ENCODE results near the gene EDIL3. TPM values are rescaled to one million over a fixed set of nuclear protein-coding genes. Genes with fewer than 3 reads are reported as not detected.

EDIL3 gene
- total RNA-seq, 2 experiments from 2014 or later: not detected

DNA sequence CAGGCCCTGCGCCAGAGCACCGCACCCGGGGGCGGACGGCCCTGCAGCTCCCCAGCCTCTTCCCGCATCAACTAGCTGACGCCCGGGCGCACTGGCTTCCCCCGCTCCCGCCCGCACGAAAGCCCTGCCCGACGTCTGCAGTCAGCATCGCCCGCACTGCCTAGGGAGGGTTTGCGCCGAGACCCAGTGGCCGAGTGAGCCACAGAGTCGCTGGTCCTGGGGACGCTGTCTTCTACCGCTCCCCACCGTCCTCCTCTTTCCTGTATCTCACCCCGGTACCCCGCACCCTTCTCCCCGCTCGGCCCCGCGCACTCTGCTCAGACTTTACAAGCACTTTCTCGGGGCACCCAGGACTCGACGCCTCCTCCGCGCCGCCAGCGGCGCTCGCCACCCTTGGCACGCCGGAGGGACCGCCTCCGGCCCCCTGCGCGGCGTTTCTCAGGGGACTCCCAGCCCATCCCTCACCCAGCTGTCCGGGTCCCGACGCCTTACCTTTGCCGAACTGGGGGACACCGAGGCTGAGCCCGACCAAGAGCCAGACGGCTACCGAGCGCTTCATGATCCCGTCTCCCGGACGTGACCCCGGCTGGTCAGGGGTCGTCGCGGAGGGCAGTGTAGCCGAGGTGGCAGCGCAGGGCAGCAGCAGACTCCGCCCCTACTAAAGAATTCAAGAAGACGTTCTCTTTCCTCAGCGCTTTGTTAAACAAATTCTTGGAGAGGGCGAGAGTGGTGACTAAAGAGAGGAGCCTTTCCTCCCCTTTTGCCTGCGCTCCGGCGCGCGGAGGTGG, 670 bp downstream of the EDIL3 start:
- peaks cover 45% of the 10 kb centered on the region for H3K27me3 Mint-ChIP-seq
- CTCF ChIA-PET: no interaction called here
- H3K27ac Mint-ChIP-seq: no peak overlapping the region
- no peaks in the 10 kb centered on the region for H3K9me3 Mint-ChIP-seq (ENCODE audit: low read depth)
- H3K4me3 Mint-ChIP-seq: no peak overlapping the region
- ATAC-seq: no peak
- peaks cover 4% of the 10 kb centered on the region for H3K4me1 Mint-ChIP-seq
- no peak for DNase-seq
- H3K36me3 Mint-ChIP-seq: no peaks in the 10 kb centered on the region

DNA sequence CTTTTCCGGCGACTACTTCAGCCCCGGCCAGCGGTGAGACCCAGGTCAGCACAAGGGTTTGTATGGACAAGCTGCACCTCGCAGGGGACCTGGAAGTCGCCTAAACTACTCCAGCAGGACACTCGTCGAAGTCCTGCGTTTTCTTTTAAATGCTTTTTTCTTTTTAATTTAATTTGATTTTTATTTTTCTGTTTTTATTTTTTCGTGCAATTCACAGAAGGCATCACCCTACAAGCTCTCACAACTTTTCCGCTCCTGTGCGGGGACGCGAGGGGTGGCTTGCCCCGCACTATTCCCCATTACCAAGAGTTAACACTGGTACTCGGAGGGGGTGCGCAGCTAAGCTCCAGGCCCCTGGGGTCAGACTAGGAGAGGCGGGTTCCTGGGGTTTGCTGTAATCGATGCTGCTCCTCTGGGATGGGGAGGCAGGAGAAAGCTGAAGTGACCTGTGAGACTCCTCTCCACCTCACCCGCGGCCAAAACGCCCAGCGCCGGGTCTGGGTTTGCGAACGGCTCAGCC, 1.3 kb downstream of the EDIL3 start:
- H3K9me3 Mint-ChIP-seq (ENCODE audit: low read depth): no peaks in the 10 kb centered on the region
- peaks cover 45% of the 10 kb centered on the region for H3K27me3 Mint-ChIP-seq
- H3K4me1 Mint-ChIP-seq: peaks cover 4% of the 10 kb centered on the region
- no peak overlapping the region for H3K4me3 Mint-ChIP-seq
- no peak overlapping the region for H3K27ac Mint-ChIP-seq
- CTCF ChIA-PET: no interaction called here
- ATAC-seq: no peak
- no peak for DNase-seq
- H3K36me3 Mint-ChIP-seq: no peaks in the 10 kb centered on the region

DNA sequence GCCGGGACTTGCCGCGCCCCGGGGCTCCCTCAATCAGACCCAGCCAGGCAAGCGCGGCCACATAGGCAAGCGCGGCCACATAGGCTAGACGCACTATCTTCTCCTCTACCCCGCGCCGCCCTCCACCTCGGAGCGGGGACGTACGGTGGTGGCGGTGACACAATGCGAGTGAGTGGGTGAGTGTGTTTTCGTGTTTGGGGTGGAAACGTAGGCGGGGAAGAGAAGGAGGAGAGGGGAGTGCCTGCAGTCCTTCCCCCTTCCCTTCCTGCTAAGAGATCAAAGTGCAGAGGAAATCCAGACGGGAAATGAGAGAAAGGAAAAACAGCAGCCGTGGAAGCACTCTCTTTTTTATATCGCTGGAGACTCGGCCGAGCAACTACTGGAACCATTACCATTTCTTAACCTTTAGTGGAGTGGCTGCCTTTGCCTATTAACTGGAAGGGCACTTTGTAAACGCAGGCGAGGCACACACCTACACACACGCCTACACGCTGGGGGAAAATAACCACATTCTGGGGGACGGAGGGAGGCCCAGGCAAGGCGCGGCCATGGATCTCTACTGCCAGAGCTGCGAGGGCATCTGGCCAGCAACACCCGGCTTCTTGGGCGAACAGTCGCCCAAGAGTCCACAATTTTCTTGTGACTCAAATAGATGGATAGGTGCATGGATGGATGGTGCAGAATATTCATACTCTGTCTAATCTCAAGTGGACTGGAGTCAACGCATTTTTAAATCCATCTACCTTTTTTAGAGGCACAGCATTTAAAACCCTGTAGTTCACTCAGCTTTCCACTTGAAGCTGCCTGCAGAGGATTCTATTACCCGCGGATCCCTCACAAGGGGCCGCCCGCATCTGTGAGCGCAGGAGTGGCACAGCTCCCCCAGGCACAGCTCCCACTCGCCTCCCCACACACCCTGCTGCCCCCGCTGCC, 2.1 kb downstream of the EDIL3 start:
- Mint-ChIP-seq H3K9me3 (ENCODE audit: low read depth) (no peaks in the 10 kb centered on the region), H3K27me3 (peaks cover 45% of the 10 kb centered on the region), H3K36me3 (no peaks in the 10 kb centered on the region), H3K4me1 (peaks cover 4% of the 10 kb centered on the region), H3K27ac (no peak overlapping the region), H3K4me3 (no peak overlapping the region)
- CTCF ChIA-PET: no interaction called here
- DNase-seq (no peak), ATAC-seq (no peak)

DNA sequence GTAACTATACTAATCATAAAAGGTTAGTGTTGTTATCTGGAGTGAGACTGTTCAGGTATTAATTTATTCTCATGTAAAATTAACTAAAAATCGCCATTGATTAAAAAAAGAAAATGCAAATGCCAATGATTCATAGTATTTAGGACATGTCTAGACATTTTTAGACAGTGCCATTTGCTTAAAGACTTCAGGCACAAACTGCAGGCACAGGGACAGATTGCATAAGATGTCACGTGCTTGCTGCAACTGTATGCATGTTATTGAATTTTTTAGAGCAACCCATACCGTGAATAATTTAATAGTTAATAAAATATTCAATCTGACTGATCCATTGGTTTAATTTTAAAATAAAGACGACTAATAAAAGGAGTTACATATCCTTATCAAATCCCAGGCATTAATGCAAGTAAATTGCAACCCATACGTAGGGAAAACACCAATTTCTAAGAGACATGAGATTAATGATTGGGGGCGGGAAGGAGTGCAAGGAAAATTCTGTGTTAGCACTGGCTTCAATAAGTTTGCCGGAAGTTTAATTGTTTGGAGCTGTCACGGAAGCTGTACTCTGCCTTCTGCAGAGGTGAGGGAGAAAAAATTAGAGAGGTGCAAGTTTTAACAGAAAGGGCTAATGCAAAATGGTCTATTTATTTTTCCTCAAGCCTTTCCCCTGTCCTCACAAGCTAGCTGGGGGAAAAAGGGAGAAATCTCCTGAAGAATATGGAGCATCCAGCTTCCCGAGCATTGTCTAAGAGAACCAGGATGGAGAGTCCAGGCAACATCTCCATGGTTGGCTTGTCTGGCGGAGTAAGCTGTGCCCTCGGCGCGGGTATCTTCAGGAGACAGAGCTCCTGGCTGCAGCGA, 2.9 kb downstream of the EDIL3 start:
- Mint-ChIP-seq H3K4me3 (no peak overlapping the region), H3K27me3 (peaks cover 43% of the 10 kb centered on the region), H3K4me1 (peaks cover 4% of the 10 kb centered on the region), H3K9me3 (ENCODE audit: low read depth) (no peaks in the 10 kb centered on the region), H3K36me3 (no peaks in the 10 kb centered on the region), H3K27ac (no peak overlapping the region)
- no peak for ATAC-seq
- CTCF ChIA-PET: no interaction called here
- DNase-seq: no peak

DNA sequence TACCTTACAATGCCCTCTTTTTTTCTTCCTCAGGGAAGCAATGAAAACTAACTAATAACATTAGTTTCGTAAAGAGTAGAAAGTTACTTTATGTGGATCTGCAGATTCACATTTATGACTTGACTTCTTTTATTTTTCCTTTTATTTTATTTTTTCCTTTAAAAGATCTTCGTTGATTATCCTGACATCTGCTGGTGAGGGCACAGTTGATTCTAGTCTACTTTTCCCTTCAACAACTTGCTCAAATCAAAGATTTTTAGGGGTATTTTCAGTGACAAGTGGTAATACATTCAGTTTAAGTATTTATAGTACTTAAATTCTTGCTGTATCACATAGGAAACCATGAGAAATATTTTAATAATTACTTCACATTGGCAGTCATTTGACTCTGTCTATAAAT, 4.9 kb downstream of the EDIL3 start:
- no peak overlapping the region for H3K27ac Mint-ChIP-seq
- H3K36me3 Mint-ChIP-seq: no peaks in the 10 kb centered on the region
- peaks cover 4% of the 10 kb centered on the region for H3K4me1 Mint-ChIP-seq
- H3K9me3 Mint-ChIP-seq (ENCODE audit: low read depth): no peaks in the 10 kb centered on the region
- H3K27me3 Mint-ChIP-seq: peaks cover 24% of the 10 kb centered on the region
- DNase-seq (no peak), ATAC-seq (no peak)
- CTCF ChIA-PET: no interaction called here
- H3K4me3 Mint-ChIP-seq: no peak overlapping the region

DNA sequence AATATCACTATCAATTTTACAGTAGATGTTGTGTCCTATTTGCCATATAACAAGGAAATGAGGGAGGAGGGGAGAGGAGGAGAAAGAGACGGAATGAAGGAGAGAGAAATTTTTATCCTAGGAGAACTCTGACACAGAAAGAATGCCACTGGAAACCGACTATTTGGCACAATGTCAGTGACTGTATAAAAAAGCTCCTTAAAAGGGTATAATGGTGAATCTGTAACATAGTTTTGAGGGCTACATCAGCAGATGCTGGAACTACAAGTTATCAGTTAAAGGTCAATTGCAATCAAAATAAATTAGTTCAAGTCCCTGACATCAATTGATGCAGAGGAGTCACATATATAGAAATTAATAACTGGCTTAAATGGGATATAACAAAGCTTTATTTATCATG, 5.7 kb downstream of the EDIL3 start:
- Mint-ChIP-seq H3K36me3 (no peaks in the 10 kb centered on the region), H3K4me3 (no peak overlapping the region), H3K4me1 (peaks cover 4% of the 10 kb centered on the region), H3K9me3 (ENCODE audit: low read depth) (no peaks in the 10 kb centered on the region), H3K27me3 (peaks cover 20% of the 10 kb centered on the region), H3K27ac (no peak overlapping the region)
- ATAC-seq (no peak), DNase-seq (no peak)
- CTCF ChIA-PET: no interaction called here

DNA sequence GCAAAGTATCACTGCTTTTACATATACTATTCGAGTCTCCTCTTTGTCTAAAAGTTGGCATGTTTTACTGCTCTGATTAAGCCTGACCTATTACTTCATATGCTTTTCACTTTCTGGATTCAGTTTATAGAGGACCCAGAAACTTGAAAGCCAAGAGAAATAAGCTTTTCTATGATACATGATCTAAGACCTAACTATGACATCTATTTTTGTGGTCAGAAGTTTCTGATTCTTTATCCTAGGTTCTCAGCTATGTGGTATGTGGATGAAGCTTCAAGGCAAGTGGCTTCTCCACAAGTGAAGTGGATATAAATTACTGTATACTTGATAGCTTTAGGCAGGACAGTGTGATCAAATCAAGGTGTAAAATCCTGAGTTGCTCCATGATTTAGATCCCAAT, 6.3 kb downstream of the EDIL3 start:
- Mint-ChIP-seq H3K4me3 (no peak overlapping the region), H3K9me3 (ENCODE audit: low read depth) (no peaks in the 10 kb centered on the region), H3K36me3 (no peaks in the 10 kb centered on the region), H3K27ac (no peak overlapping the region), H3K4me1 (peaks cover 4% of the 10 kb centered on the region), H3K27me3 (peaks cover 17% of the 10 kb centered on the region)
- ATAC-seq (no peak), DNase-seq (no peak)
- CTCF ChIA-PET: no interaction called here

DNA sequence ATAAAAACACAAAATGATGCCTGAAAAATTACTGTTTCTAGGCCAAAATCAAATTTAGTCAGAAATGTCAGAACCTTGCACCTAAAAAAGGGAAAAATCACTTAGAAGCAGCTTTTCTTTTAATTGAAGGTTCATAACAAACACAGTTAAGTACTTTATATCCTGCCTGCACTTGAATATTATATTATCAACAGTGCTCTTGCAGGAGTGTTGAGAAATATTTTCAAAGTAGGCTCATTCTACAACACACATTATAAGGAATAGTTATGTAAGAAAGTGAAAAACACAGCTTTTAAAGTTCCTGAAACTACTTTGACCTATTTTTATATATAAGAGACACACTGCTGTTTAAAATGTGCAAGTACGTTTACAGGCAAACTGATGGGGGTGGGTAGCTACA, 8.3 kb downstream of the EDIL3 start:
- CTCF ChIA-PET: no interaction called here
- no peak overlapping the region for H3K4me3 Mint-ChIP-seq
- H3K9me3 Mint-ChIP-seq (ENCODE audit: low read depth): no peaks in the 10 kb centered on the region
- DNase-seq (no peak), ATAC-seq (no peak)
- no peaks in the 10 kb centered on the region for H3K27me3 Mint-ChIP-seq
- no peak overlapping the region for H3K27ac Mint-ChIP-seq
- no peaks in the 10 kb centered on the region for H3K36me3 Mint-ChIP-seq
- no peaks in the 10 kb centered on the region for H3K4me1 Mint-ChIP-seq

DNA sequence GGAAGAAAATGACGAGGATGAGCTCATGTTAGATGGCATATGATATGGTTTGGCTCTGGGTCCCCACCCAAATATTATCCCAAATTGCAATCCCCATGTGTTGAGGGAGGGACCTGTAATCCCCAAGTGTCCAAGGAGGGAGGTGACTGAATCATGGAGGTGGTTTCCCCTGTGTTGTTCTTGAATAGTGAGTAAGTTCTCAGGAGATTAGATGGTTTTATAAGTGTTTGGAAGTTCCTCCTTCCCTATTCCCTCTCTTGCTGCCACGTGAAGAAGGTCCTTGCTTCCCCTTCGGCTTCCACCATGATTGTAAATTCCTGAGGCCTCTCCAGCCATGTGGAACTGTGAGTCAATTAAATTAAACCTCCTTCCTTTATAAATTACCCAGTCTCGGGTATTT, 10.1 kb downstream of the EDIL3 start:
- DNase-seq (no peak), ATAC-seq (no peak)
- H3K27me3 Mint-ChIP-seq: no peaks in the 10 kb centered on the region
- H3K36me3 Mint-ChIP-seq: no peaks in the 10 kb centered on the region
- no peak overlapping the region for H3K4me3 Mint-ChIP-seq
- CTCF ChIA-PET: no interaction called here
- H3K9me3 Mint-ChIP-seq (ENCODE audit: low read depth): no peaks in the 10 kb centered on the region
- H3K27ac Mint-ChIP-seq: no peak overlapping the region
- H3K4me1 Mint-ChIP-seq: no peaks in the 10 kb centered on the region

DNA sequence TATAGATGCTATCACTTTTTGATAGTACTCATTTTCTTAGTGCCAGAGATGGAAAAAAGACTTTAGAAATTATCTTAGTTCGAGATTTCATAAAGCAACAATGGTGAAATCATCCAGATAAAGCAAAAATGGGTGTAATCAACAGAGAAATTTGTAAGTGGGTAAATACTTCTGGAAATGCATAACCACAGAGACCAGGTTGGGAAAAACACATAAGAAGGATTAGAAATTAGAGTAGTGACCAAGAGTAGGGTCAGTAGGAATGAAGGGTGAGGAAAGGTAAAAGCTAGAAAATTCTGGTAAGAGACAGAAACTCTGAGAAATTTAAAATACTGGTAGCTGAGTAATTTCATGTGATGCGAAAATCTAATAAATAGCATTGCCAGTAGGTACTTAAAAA, 11.2 kb downstream of the EDIL3 start:
- Mint-ChIP-seq H3K36me3 (no peaks in the 10 kb centered on the region), H3K27ac (no peak overlapping the region), H3K4me3 (no peak overlapping the region), H3K9me3 (ENCODE audit: low read depth) (no peaks in the 10 kb centered on the region), H3K27me3 (no peaks in the 10 kb centered on the region), H3K4me1 (no peaks in the 10 kb centered on the region)
- ATAC-seq (no peak), DNase-seq (no peak)
- CTCF ChIA-PET: no interaction called here

DNA sequence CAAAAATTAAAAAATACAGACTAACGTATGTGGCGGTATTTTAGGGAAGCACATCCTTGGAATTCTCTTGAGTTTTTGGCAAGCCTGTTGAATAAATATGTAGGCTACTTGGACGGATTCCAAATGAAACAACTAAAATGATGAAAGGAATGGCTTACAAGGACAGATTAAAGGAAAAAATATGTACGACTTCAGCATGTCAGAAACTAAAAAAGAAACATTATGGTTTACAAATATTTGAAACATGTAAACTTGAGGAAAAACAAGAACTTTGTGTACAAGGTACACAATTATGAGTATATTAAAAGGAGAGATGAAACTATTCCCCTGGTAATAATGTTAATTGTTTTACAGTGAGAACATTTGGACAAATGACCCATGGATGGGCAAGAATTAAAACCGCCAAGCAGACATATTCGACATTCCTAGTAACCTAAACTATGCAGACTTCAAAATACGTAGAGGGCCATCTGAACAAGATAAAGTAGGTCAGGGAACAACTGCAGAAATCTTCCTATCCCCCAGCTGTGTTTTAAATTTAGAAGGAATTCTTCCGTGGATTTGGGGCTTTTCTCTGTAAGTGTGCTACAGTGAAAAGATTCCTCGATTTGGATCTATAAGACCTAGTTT, 12.5 kb downstream of the EDIL3 start:
- DNase-seq (no peak), ATAC-seq (no peak)
- H3K27ac Mint-ChIP-seq: no peak overlapping the region
- no peak overlapping the region for H3K4me3 Mint-ChIP-seq
- no peaks in the 10 kb centered on the region for H3K27me3 Mint-ChIP-seq
- CTCF ChIA-PET: no interaction called here
- no peaks in the 10 kb centered on the region for H3K4me1 Mint-ChIP-seq
- H3K9me3 Mint-ChIP-seq (ENCODE audit: low read depth): no peaks in the 10 kb centered on the region
- H3K36me3 Mint-ChIP-seq: no peaks in the 10 kb centered on the region

DNA sequence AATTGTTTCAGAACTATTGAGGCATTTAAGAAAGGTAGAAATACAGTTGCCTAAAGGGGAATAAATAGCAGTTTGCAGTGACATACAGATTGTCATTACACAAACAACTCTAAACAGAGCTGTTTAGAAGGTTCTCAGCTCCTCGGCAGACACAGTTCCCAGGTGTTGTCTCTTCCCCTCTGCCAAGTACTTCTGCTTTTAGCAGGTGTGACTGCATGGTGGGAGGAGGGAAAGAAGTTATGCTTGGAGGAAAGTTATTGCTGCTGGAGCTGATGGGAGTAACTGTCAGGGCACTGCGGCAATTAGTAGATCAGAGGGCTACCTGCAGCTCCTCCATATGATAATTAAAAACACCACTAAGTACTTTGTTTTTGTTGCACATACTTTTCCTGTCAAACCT, 14.5 kb downstream of the EDIL3 start:
- ATAC-seq (no peak), DNase-seq (no peak)
- Mint-ChIP-seq H3K4me3 (no peak overlapping the region), H3K9me3 (ENCODE audit: low read depth) (no peaks in the 10 kb centered on the region), H3K36me3 (no peaks in the 10 kb centered on the region), H3K4me1 (no peaks in the 10 kb centered on the region), H3K27me3 (no peaks in the 10 kb centered on the region), H3K27ac (no peak overlapping the region)
- CTCF ChIA-PET: no interaction called here

DNA sequence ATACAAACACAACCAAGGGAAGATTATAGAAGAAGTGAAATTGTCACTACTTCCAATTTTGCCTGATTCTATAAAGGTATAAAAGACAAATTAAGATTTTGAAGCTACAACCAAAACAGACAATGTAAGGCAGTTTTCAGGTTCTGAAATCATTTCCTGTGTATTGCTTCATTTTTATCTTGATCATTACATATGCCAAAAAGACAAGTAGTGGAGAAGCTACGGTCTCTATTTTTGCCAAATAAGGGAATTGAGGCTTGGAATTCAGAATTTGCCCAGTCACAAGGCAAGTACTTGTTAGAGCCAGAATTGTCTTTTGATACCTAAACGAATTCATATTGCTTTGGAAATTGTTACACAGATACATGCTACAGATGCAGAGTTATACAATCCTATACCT, 20.6 kb downstream of the EDIL3 start:
- ATAC-seq (no peak), DNase-seq (no peak)
- Mint-ChIP-seq H3K36me3 (no peaks in the 10 kb centered on the region), H3K4me3 (no peak overlapping the region), H3K27me3 (no peaks in the 10 kb centered on the region), H3K4me1 (no peaks in the 10 kb centered on the region), H3K9me3 (ENCODE audit: low read depth) (no peaks in the 10 kb centered on the region), H3K27ac (no peak overlapping the region)
- CTCF ChIA-PET: no interaction called here
